PC-3 (cell line): ENCODE results near the gene TAS1R1.

Experiments used
- EZH2 ChIP-seq: fragments of 300-600 bp; sonication (generic); IDR thresholded peaks from one replicate; pipeline ENCODE4 v1.6.1; 2017; ENCODE audit warnings: antibody characterized with exemption, mild to moderate bottlenecking, low read length; ENCODE audit not compliant: unreplicated experiment
- TF ChIP-seq, protein P1 (sequence below): fragments of 300-600 bp; sonication (generic); conservative IDR thresholded peaks from 2 replicates; pipeline ENCODE4 v1.5.1; 2017; ENCODE audit warnings: antibody characterized with exemption, low read depth, mild to moderate bottlenecking, low read length

DNA sequence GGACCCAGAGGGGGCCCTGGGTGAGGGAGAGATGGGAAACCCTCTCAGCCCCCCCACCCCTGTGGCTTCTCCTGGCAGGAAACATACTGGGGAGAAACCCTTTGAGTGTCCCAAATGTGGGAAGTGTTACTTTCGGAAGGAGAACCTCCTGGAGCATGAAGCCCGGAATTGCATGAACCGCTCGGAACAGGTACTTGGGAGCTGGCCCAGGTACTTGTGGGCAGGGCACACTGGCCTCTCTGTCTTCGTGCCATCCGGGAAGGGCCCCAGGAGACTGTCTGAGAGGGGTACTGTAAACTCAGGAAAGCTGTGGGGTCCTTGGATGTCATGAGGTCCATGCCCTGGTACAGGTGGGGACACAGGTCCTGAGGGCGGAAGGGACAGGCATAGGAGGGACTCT, 30.7 kb downstream of the TAS1R1 start:
- TF ChIP-seq, protein P1, sequence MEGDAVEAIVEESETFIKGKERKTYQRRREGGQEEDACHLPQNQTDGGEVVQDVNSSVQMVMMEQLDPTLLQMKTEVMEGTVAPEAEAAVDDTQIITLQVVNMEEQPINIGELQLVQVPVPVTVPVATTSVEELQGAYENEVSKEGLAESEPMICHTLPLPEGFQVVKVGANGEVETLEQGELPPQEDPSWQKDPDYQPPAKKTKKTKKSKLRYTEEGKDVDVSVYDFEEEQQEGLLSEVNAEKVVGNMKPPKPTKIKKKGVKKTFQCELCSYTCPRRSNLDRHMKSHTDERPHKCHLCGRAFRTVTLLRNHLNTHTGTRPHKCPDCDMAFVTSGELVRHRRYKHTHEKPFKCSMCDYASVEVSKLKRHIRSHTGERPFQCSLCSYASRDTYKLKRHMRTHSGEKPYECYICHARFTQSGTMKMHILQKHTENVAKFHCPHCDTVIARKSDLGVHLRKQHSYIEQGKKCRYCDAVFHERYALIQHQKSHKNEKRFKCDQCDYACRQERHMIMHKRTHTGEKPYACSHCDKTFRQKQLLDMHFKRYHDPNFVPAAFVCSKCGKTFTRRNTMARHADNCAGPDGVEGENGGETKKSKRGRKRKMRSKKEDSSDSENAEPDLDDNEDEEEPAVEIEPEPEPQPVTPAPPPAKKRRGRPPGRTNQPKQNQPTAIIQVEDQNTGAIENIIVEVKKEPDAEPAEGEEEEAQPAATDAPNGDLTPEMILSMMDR = no peak
- no peak for TF ChIP-seq EZH2
